H1 (cell line): Measurements from ENCODE around the gene ADGRL3. TPM values are rescaled to one million over a fixed set of nuclear protein-coding genes. Genes with fewer than 3 reads are reported as not detected.

ENCODE experiments used
- CTCF ChIA-PET: fragments of 300-600 bp; sonication (Branson Sonifier 250); formaldehyde crosslinking; loops from one replicate; lab custom pipeline; 2021; ENCODE audit not compliant: partially characterized antibody; lab: Charles Lee
- POLR2A ChIA-PET: fragments of 300-600 bp; sonication (Branson Sonifier 250); formaldehyde crosslinking; loops from one replicate; lab custom pipeline; 2021; ENCODE audit warnings: inconsistent platforms; ENCODE audit not compliant: partially characterized antibody; lab: Charles Lee
- DNase-seq, 2 experiments: peaks; one replicate each; pipeline versions ENCODE4 v3.0.0 to v3.0.0-alpha.2; 2010 to 2022; ENCODE audit warnings: low spot score in 2 of 2, low read depth in 1 of 2, mixed read lengths in 1 of 2
- FAIRE-seq: peaks from 2 replicates; lab custom pipeline; 2011; peaks lifted over from hg19 to GRCh38; lab: Jason Lieb, UNC
- H2AFZ ChIP-seq: 2 replicates; pipeline ENCODE4 v1.8.1; 2012; ENCODE audit warnings: low read length, inconsistent platforms
- H2AK5ac ChIP-seq: 2 replicates; pipeline ENCODE4 v1.6.1; 2013; ENCODE audit warnings: low read depth, low read length
- H2BK120ac ChIP-seq: replicated peaks from 2 replicates; pipeline ENCODE3; 2013; ENCODE audit warnings: low read depth, low read length, inconsistent platforms
- H2BK12ac ChIP-seq: 2 replicates; pipeline ENCODE4 v1.6.1; 2013; ENCODE audit warnings: low read depth, low read length
- H2BK15ac ChIP-seq: 2 replicates; pipeline ENCODE4 v1.6.1; 2013; ENCODE audit warnings: low read length
- H2BK20ac ChIP-seq: 2 replicates; pipeline ENCODE4 v1.6.1; 2013; ENCODE audit warnings: low read length
- H2BK5ac ChIP-seq: 2 replicates; pipeline ENCODE4 v1.6.1; 2013; ENCODE audit warnings: low read depth, low read length
- H3K14ac ChIP-seq: 2 replicates; pipeline ENCODE4 v1.6.1; 2013; ENCODE audit warnings: inconsistent platforms; ENCODE audit not compliant: insufficient read length
- H3K18ac ChIP-seq: 2 replicates; pipeline ENCODE4 v1.6.1; 2013; ENCODE audit warnings: low read length; ENCODE audit errors: extremely low read depth
- H3K23ac ChIP-seq: 2 replicates; pipeline ENCODE4 v1.6.1; 2013; ENCODE audit warnings: inconsistent platforms; ENCODE audit not compliant: insufficient read length
- H3K23me2 ChIP-seq: 2 replicates; pipeline ENCODE4 v1.6.1; 2013; ENCODE audit warnings: low read depth, low read length
- H3K27ac ChIP-seq: 2 replicates; pipeline ENCODE4 v1.6.1; 2011; ENCODE audit warnings: low read depth, low read length, inconsistent platforms
- H3K27me3 ChIP-seq, 4 experiments: replicated peaks in 1 of 4; 1 replicate in 1 of 4; 2 replicates in 3 of 4; pipeline versions ENCODE4 v1.6.1 to v1.8.1; 2011 to 2013; ENCODE audit warnings: low read length in 3 of 4, mild to moderate bottlenecking in 3 of 4, inconsistent platforms in 2 of 4, mixed read lengths in 2 of 4, moderate library complexity in 1 of 4; ENCODE audit not compliant: control insufficient read depth in 3 of 4, insufficient read depth in 3 of 4; ENCODE audit errors: extremely low read depth in 1 of 4
- H3K36me3 ChIP-seq, 4 experiments: 2 replicates each; pipeline versions ENCODE4 v1.6.1 to v1.8.1; 2011 to 2013; ENCODE audit warnings: mild to moderate bottlenecking in 4 of 4, low read length in 3 of 4, moderate library complexity in 2 of 4, control low read depth in 1 of 4, inconsistent platforms in 1 of 4; ENCODE audit not compliant: insufficient read depth in 4 of 4, control insufficient read depth in 2 of 4
- H3K4ac ChIP-seq: replicated peaks from 2 replicates; pipeline ENCODE3; 2013; ENCODE audit warnings: low read length, low read depth, mixed read lengths, inconsistent platforms; ENCODE audit not compliant: insufficient read length
- H3K4me1 ChIP-seq, 4 experiments: replicated peaks in 1 of 4; 1 replicate in 1 of 4; 2 replicates in 3 of 4; pipeline versions ENCODE4 v1.6.1 to v1.8.1; 2011 to 2013; ENCODE audit warnings: low read length in 3 of 4, inconsistent platforms in 2 of 4, mixed read lengths in 1 of 4; ENCODE audit not compliant: insufficient read depth in 4 of 4, control insufficient read depth in 3 of 4
- H3K4me2 ChIP-seq, 2 experiments: 2 replicates each; pipeline versions ENCODE4 v1.6.1 to v1.8.1; 2011 to 2013; ENCODE audit warnings: low read depth in 2 of 2, low read length in 2 of 2, control low read depth in 1 of 2, inconsistent platforms in 1 of 2, mild to moderate bottlenecking in 1 of 2; ENCODE audit not compliant: insufficient read depth in 1 of 2
- H3K4me3 ChIP-seq, 4 experiments: fragments of 200-600, 300-600 bp in 1 of 4; sonication (generic), shearing (Covaris generic), sonication (Bioruptor Twin) in 1 of 4; 2 replicates each; pipeline versions ENCODE4 v1.5.1 to v1.8.1; 2011 to 2016; ENCODE audit warnings: low read length in 4 of 4, low read depth in 3 of 4, control low read depth in 2 of 4, inconsistent platforms in 2 of 4, mild to moderate bottlenecking in 2 of 4, mixed read lengths in 1 of 4, moderate library complexity in 1 of 4; ENCODE audit not compliant: insufficient read depth in 2 of 4; ENCODE audit errors: extremely low read depth in 1 of 4
- H3K56ac ChIP-seq: replicated peaks from 2 replicates; pipeline ENCODE3; 2013; ENCODE audit warnings: low read depth, mild to moderate bottlenecking, mixed read lengths, low read length, inconsistent platforms; ENCODE audit not compliant: insufficient read length
- H3K79me1 ChIP-seq: 2 replicates; pipeline ENCODE4 v1.6.1; 2013; ENCODE audit warnings: low read depth, low read length, control low read depth
- H3K79me2 ChIP-seq, 2 experiments: 2 replicates each; pipeline versions ENCODE4 v1.6.1 to v1.8.1; 2012 to 2013; ENCODE audit warnings: low read length in 2 of 2, mild to moderate bottlenecking in 2 of 2, inconsistent platforms in 1 of 2; ENCODE audit not compliant: insufficient read depth in 2 of 2, control insufficient read depth in 1 of 2
- H3K9ac ChIP-seq, 4 experiments: replicated peaks in 1 of 4; 1 replicate in 1 of 4; 2 replicates in 3 of 4; pipeline versions ENCODE4 v1.6.1 to v1.8.1; 2011 to 2013; ENCODE audit warnings: low read depth in 3 of 4, low read length in 3 of 4, control low read depth in 2 of 4, mild to moderate bottlenecking in 2 of 4, moderate library complexity in 2 of 4, inconsistent platforms in 1 of 4; ENCODE audit errors: extremely low read depth in 1 of 4
- H3K9me3 ChIP-seq, 2 experiments: 2 replicates each; pipeline versions ENCODE4 v1.6.1 to v1.8.1; 2012 to 2013; ENCODE audit warnings: mild to moderate bottlenecking in 2 of 2, moderate library complexity in 2 of 2, control low read depth in 1 of 2, inconsistent platforms in 1 of 2, low read depth in 1 of 2, low read length in 1 of 2, mixed read lengths in 1 of 2; ENCODE audit not compliant: insufficient read depth in 2 of 2
- H4K20me1 ChIP-seq, 2 experiments: replicated peaks in 1 of 2; 2 replicates each; pipeline versions ENCODE3 to v1.8.1; 2011 to 2013; ENCODE audit warnings: inconsistent platforms in 2 of 2, low read length in 2 of 2, mild to moderate bottlenecking in 1 of 2; ENCODE audit not compliant: insufficient read depth in 2 of 2, control insufficient read depth in 1 of 2
- H4K5ac ChIP-seq: 2 replicates; pipeline ENCODE4 v1.6.1; 2013; ENCODE audit warnings: low read length, low read depth, mixed read lengths, inconsistent platforms; ENCODE audit not compliant: insufficient read length
- H4K8ac ChIP-seq: 2 replicates; pipeline ENCODE4 v1.8.0; 2013; ENCODE audit warnings: mild to moderate bottlenecking, moderate library complexity, low read length, inconsistent platforms; ENCODE audit not compliant: insufficient read depth; ENCODE audit errors: extremely low read depth
- H4K91ac ChIP-seq: replicated peaks from 2 replicates; pipeline ENCODE3; 2013; ENCODE audit warnings: low read length, mixed read lengths, inconsistent platforms; ENCODE audit not compliant: insufficient read length
- CEBPB ChIP-seq: IDR thresholded peaks from 2 replicates; pipeline ENCODE4 v1.6.1; 2012; ENCODE audit warnings: low read depth, low read length
- HDAC2 ChIP-seq, 2 experiments: fragments of 300-600 bp in 1 of 2; sonication (generic) in 1 of 2; IDR thresholded peaks; 2 replicates each; pipeline ENCODE4 v1.6.1; 2011 to 2012; ENCODE audit warnings: low read depth in 2 of 2, low read length in 2 of 2, mild to moderate bottlenecking in 2 of 2, moderate library complexity in 2 of 2, borderline replicate concordance in 1 of 2, inconsistent platforms in 1 of 2
- JUN ChIP-seq: IDR thresholded peaks from 2 replicates; pipeline ENCODE4 v1.6.1; 2011; ENCODE audit warnings: low read depth, mild to moderate bottlenecking, improper control_type of control experiment, low read length
- JUND ChIP-seq: IDR thresholded peaks from 2 replicates; pipeline ENCODE4 v1.6.1; 2011; ENCODE audit warnings: mild to moderate bottlenecking, improper control_type of control experiment, low read length
- MAX ChIP-seq: IDR thresholded peaks from 2 replicates; pipeline ENCODE4 v1.6.1; 2012; ENCODE audit warnings: inconsistent platforms
- POLR2A ChIP-seq, 2 experiments: IDR thresholded peaks; 1 replicate in 1 of 2; 2 replicates in 1 of 2; pipeline ENCODE4 v1.6.1; 2011; ENCODE audit warnings: low read depth in 2 of 2, low read length in 2 of 2, mild to moderate bottlenecking in 2 of 2; ENCODE audit errors: control extremely low read depth in 1 of 2
- RFX5 ChIP-seq: IDR thresholded peaks from 2 replicates; pipeline ENCODE4 v1.6.1; 2011; ENCODE audit warnings: low read depth, low read length, improper control_type of control experiment, borderline replicate concordance
- RXRA ChIP-seq: IDR thresholded peaks from 2 replicates; pipeline ENCODE4 v1.6.1; 2011; ENCODE audit warnings: low read depth, mild to moderate bottlenecking, low read length, moderate library complexity; ENCODE audit not compliant: insufficient read depth
- SIX5 ChIP-seq: IDR thresholded peaks from 2 replicates; pipeline ENCODE4 v1.6.1; 2011; ENCODE audit warnings: mild to moderate bottlenecking, low read depth, low read length
- SP4 ChIP-seq: IDR thresholded peaks from 2 replicates; pipeline ENCODE4 v1.6.1; 2012; ENCODE audit warnings: low read length, inconsistent platforms
- SUZ12 ChIP-seq: fragments of 200-600 bp; sonication (generic); IDR thresholded peaks from 2 replicates; pipeline ENCODE4 v1.6.1; 2012; ENCODE audit warnings: mild to moderate bottlenecking, inconsistent platforms, low read length, moderate library complexity, mixed read lengths
- TAF7 ChIP-seq: optimal IDR thresholded peaks from 2 replicates; pipeline ENCODE3; 2011; ENCODE audit warnings: low read depth, mild to moderate bottlenecking, inconsistent platforms, low read length, moderate library complexity, borderline replicate concordance
- ZNF274 ChIP-seq: IDR thresholded peaks from 2 replicates; pipeline ENCODE4 v1.7.0; 2012; ENCODE audit warnings: low read length, borderline replicate concordance; ENCODE audit errors: extremely low read depth
- WGBS, 2 experiments: shearing (Covaris generic) in 1 of 2; methylation state at CpG; one replicate each; pipeline versions ENCODE4 v1.1.6 to v1.1.7; 2013 to 2015; ENCODE audit warnings: low lambda C conversion rate in 2 of 2, mixed read lengths in 2 of 2, inconsistent platforms in 1 of 2, low coverage in 1 of 2, missing lambda C conversion rate in 1 of 2; ENCODE audit not compliant: insufficient replicate concordance in 2 of 2, insufficient coverage in 1 of 2, insufficient read length in 1 of 2; ENCODE audit errors: extremely low coverage in 1 of 2, missing lambda C conversion rate in 1 of 2; 5-methylcytosine and 5-hydroxymethylcytosine counted together
- polyA plus RNA-seq, 7 experiments: library from polyadenylated mRNA; depleted of rRNA in 3 of 7; stranded (reverse) in 5 of 7; unstranded in 2 of 7; fragments of >200 nt in 5 of 7; fragments of 200-250 nt in 2 of 7; gene quantifications; 1 replicate in 5 of 7; 2 replicates in 1 of 7; 4 replicates in 1 of 7; pipeline versions ENCODE4 v1.2.1 to v1.2.3, GENCODE V29; 2011 to 2013; ENCODE audit warnings: missing spikeins in 2 of 7, mixed read lengths in 2 of 7
- total RNA-seq: library from RNA; stranded (reverse); fragmentation: NEBNext Ultra II Directional; extraction: Animal tissue kit (Norgen Biotek cat#: 25700); gene quantifications from 2 replicates; pipeline ENCODE4 v1.2.1, GENCODE V29; 2021
- TF ChIP-seq, protein P1 (sequence below): IDR thresholded peaks from 2 replicates; pipeline ENCODE4 v1.6.1; 2011; ENCODE audit warnings: low read length, improper control_type of control experiment

Gene ADGRL3
- total and polyA plus RNA-seq, 2 of the 8 experiments (the other 6 are each of a cell fraction or from before 2014, with no cell fraction given): 6.6 to 13.0 TPM

- no peak overlapping the region for H2BK20ac ChIP-seq
- H2BK120ac ChIP-seq: no peak overlapping the region
- no peaks in the 10 kb centered on the region for H3K4me1 ChIP-seq
- H3K27me3 ChIP-seq: no peaks in the 10 kb centered on the region
- no peak overlapping the region for H2BK12ac ChIP-seq
- ChIA-PET CTCF (interaction anchor here (0.6 kb wide), 1 partner anchor 263 kb away, joined by 3 read pairs; no protein-coding TSS in a partner anchor), POLR2A (no interaction called here)
- H3K9me3 ChIP-seq: no peaks in the 10 kb centered on the region; a peak in 1 of 4 replicates
- H3K9ac ChIP-seq: no peak overlapping the region
- no peaks in the 10 kb centered on the region for H3K36me3 ChIP-seq
- H3K23ac ChIP-seq: no peak overlapping the region
- H3K18ac ChIP-seq: no peak overlapping the region
- H3K4me2 ChIP-seq: no peak overlapping the region
- no peak overlapping the region for H4K5ac ChIP-seq
- H3K79me1 ChIP-seq: no peaks in the 10 kb centered on the region
- H2AFZ ChIP-seq: no peak overlapping the region
- no peaks in the 10 kb centered on the region for H3K23me2 ChIP-seq
- H3K56ac ChIP-seq: no peak overlapping the region
- peaks cover 0 to 12% of the 10 kb centered on the region in 2 experiments; a peak in 2 of 4 replicates for H3K79me2 ChIP-seq
- no peaks in the 10 kb centered on the region for H4K20me1 ChIP-seq
- FAIRE-seq (no peak), DNase-seq (no peak)
- no peak overlapping the region for H3K4ac ChIP-seq
- no peak overlapping the region for H3K4me3 ChIP-seq
- 83% methylated on average over 2 of the region's 2 CpGs; no CpG with 5 or more reads in 1 of the 2 experiments for WGBS, 2 experiments
- no peak overlapping the region for H2AK5ac ChIP-seq
- no peak overlapping the region for H3K14ac ChIP-seq
- no peak overlapping the region for H4K91ac ChIP-seq
- H2BK15ac ChIP-seq: no peak overlapping the region
- H2BK5ac ChIP-seq: no peak overlapping the region
- no peak overlapping the region for H3K27ac ChIP-seq
- H4K8ac ChIP-seq: no peak overlapping the region
- no peak for TF ChIP-seq ZNF274
- TF ChIP-seq SIX5: no peak
- TF ChIP-seq, protein P1, sequence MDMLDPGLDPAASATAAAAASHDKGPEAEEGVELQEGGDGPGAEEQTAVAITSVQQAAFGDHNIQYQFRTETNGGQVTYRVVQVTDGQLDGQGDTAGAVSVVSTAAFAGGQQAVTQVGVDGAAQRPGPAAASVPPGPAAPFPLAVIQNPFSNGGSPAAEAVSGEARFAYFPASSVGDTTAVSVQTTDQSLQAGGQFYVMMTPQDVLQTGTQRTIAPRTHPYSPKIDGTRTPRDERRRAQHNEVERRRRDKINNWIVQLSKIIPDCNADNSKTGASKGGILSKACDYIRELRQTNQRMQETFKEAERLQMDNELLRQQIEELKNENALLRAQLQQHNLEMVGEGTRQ: no peak
- no peak for TF ChIP-seq JUND
- TF ChIP-seq RXRA: no peak
- TF ChIP-seq RFX5: no peak
- TF ChIP-seq HDAC2 (IDR thresholded peaks at IDR 0.05; ENCODE audit: borderline replicate concordance in 1 of 2, low read depth in 2 of 2, low read length in 2 of 2): no peak
- no peak for TF ChIP-seq SP4
- no peak for TF ChIP-seq JUN
- TF ChIP-seq TAF7: no peak
- no peak for TF ChIP-seq SUZ12
- no peak for TF ChIP-seq POLR2A (IDR thresholded peaks at IDR 0.05; ENCODE audit: control extremely low read depth in 1 of 2, low read depth in 2 of 2, low read length in 2 of 2)
- no peak for TF ChIP-seq CEBPB
- no peak for TF ChIP-seq MAX
Observed at GRCh38 chr4:61220556-61220955, 20.4 kb downstream of the ADGRL3 start.
